ENCODE data around the gene CEP295NL.
"Not testable (repeated sequence)": the region's sequence is repeated elsewhere in the genome, so short reads cannot be mapped to it uniquely, and the experiment has no call there.

Gene CEP295NL

GRCh38 chr17:78902231-78902630 lies 770 bp downstream of the CEP295NL start:
- not testable (repeated sequence) for DNase-seq

- DNase-seq: no peak
These were observed 1.2 kb downstream of the CEP295NL start for GRCh38 chr17:78901806-78902205.

GRCh38 chr17:78900816-78901215 lies 2.2 kb downstream of the CEP295NL start:
- DNase-seq: no peak

- DNase-seq: no peak
These were observed 3.4 kb downstream of the CEP295NL start for GRCh38 chr17:78899361-78900260.

GRCh38 chr17:78898947-78899346 lies 4.1 kb downstream of the CEP295NL start:
- DNase-seq: no peak

- no peak for DNase-seq
These were observed 4.7 kb downstream of the CEP295NL start for GRCh38 chr17:78898075-78898836.

- no peak for DNase-seq
These were observed 5.3 kb downstream of the CEP295NL start for GRCh38 chr17:78897664-78898047.

- DNase-seq: no peak
These were observed 6.0 kb downstream of the CEP295NL start for GRCh38 chr17:78896834-78897663.

GRCh38 chr17:78896091-78896833 lies 6.7 kb downstream of the CEP295NL start:
- DNase-seq: no peak

GRCh38 chr17:78895322-78895721 lies 7.7 kb downstream of the CEP295NL start:
- DNase-seq: no peak

GRCh38 chr17:78893684-78894083 lies 9.3 kb downstream of the CEP295NL start:
- DNase-seq: no peak

GRCh38 chr17:78892936-78893379 lies 10.0 kb downstream of the CEP295NL start:
- no peak for DNase-seq

- DNase-seq: no peak
These were observed 10.5 kb downstream of the CEP295NL start for GRCh38 chr17:78892520-78892919.

GRCh38 chr17:78892062-78892456 lies 10.9 kb downstream of the CEP295NL start:
- no peak for DNase-seq

GRCh38 chr17:78891406-78892061 lies 11.5 kb downstream of the CEP295NL start:
- no peak for DNase-seq

GRCh38 chr17:78890498-78890897 lies 12.5 kb downstream of the CEP295NL start:
- peak; percentile 16 for DNase-seq

GRCh38 chr17:78890096-78890495 lies 12.9 kb downstream of the CEP295NL start:
- DNase-seq: not testable (repeated sequence)

- no peak for DNase-seq
These were observed 13.5 kb downstream of the CEP295NL start for GRCh38 chr17:78889531-78889930.

- no peak for DNase-seq
These were observed 14.0 kb downstream of the CEP295NL start for GRCh38 chr17:78888941-78889518.

GRCh38 chr17:78886954-78887353 lies 16.0 kb downstream of the CEP295NL start:
- DNase-seq: no peak

- no peak for DNase-seq
These were observed 17.0 kb downstream of the CEP295NL start for GRCh38 chr17:78885956-78886355.
